H4 (cell line): ENCODE measurements around the gene SUV39H1. TPM values are rescaled to one million over a fixed set of nuclear protein-coding genes. Genes with fewer than 3 reads are reported as not detected.
"Not testable (repeated sequence)": the region's sequence is repeated elsewhere in the genome, so short reads cannot be mapped to it uniquely, and the experiment has no call there.

Experiments used
- DNase-seq: peaks from one replicate; pipeline ENCODE4 v3.0.0-alpha.2; 2015; ENCODE audit warnings: low spot score
- total RNA-seq: library from RNA; depleted of rRNA; stranded (reverse); fragments of >200 nt; shearing (Covaris generic); gene quantifications from 2 replicates; pipeline ENCODE4 v1.2.3, GENCODE V29; 2014; rRNA removed

SUV39H1 gene, protein sequence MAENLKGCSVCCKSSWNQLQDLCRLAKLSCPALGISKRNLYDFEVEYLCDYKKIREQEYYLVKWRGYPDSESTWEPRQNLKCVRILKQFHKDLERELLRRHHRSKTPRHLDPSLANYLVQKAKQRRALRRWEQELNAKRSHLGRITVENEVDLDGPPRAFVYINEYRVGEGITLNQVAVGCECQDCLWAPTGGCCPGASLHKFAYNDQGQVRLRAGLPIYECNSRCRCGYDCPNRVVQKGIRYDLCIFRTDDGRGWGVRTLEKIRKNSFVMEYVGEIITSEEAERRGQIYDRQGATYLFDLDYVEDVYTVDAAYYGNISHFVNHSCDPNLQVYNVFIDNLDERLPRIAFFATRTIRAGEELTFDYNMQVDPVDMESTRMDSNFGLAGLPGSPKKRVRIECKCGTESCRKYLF
- 11.8 and 13.6 TPM in 2 replicates for total RNA-seq

DNA sequence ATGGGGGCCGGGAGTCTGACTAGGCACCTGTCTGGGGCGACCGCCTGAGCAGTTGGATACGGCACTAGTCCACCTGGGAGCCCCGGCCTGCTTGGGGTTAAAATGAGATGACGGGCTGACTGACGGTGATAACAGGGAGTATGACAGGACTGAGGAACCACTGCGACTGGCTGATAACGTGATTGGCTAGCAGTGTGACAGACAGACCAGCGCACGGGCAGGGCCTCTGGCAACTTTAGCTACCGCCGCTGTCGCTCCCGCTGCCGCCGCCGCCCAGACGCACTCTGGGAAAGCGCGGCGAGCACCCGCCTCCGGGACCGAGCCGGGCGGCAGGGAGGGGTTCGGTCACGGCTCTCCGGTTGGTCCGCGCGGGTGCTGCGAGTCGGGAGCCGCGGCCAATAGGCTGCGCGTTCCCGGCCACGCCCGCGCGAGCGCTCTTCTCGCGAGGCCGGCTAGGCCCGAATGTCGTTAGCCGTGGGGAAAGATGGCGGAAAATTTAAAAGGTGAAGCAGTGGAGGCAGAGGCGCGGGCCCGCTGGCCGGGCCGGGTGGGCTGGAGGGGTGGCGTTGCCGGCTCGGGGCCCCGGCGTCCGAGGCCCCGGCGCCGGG, at the start of gene SUV39H1:
Gene SUV39H1, plus strand, starts transcription at position 434 of the 608 bp plus-strand sequence. Its CDS starts 51 bp downstream, at position 485.
- peak; percentile 80 for DNase-seq

- peak; percentile 63 for DNase-seq
Observed at GRCh38 chrX:48648336-48648751, 48.2 kb upstream of the SUV39H1 start.

DNA sequence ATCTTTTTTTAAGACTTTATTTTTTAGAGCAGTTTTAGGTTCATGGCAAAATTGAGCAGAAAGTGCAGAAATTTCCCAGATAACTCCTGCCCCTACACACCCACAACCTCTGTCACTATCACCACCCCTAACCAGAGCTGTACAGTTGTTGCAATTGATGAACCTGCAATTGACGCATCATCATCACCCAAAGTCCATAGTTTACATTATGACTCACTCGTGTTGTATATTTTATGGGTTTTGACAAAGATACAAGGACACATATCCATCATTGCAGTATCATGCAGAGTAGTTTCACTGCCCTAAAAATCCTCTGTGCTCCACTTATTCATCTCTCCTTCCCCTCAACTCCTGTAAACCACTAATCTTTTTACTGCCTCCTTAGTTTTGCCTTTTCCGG, 47.4 kb upstream of the SUV39H1 start:
- no peak for DNase-seq

DNA sequence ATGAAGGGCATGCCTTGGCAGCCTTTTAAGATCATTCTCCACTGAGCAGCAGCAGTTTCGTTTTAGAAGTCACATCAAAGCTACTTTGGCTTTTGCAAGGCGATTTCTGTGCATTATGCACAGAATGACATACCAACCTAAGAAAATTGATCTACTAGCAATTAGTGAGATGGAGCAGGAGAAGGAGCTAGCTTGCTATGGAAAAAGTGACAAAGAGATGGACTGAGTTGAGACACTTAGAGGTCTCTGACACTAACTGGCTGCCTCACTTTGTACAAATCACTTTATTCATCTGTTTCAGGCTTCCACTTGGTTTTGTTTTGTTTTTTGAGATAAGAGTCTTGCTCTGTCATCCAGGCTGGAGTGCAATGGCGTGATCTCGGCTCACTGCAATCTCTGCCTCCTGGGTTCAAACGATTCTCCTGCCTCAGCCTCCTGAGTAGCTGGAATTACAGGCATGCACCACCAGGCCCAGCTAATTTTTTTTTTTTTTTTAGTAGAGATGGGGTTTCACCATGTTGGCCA, 44.4 kb upstream of the SUV39H1 start:
- DNase-seq: not testable (repeated sequence)

- DNase-seq: not testable (repeated sequence)
Observed at GRCh38 chrX:48654746-48655145, 41.8 kb upstream of the SUV39H1 start.

GRCh38 chrX:48659686-48660085, 36.8 kb upstream of the SUV39H1 start:
- DNase-seq: not testable (repeated sequence)

DNA sequence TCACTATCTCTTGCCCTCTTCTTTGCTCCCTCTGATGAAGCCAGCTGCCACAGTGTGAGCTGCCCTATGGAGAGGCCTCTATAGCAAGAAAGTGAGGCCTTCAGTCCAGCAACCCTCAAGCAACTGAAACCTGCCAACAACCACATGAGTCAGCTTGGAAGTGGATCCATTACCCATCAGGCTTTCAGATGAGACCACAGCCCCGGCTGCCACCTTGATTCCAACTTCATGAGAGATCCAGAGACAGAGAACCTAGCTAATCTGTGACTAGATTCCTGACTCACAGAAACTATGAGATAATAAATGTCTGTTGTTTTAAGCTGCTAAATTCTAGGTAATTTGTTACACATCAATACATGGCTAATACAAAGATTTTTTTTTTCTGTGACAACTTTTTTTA, 33.3 kb upstream of the SUV39H1 start:
- no peak for DNase-seq

GRCh38 chrX:48664156-48664555, 32.4 kb upstream of the SUV39H1 start:
- DNase-seq: no peak

- no peak for DNase-seq
Observed at GRCh38 chrX:48665991-48666390, 30.5 kb upstream of the SUV39H1 start.

DNA sequence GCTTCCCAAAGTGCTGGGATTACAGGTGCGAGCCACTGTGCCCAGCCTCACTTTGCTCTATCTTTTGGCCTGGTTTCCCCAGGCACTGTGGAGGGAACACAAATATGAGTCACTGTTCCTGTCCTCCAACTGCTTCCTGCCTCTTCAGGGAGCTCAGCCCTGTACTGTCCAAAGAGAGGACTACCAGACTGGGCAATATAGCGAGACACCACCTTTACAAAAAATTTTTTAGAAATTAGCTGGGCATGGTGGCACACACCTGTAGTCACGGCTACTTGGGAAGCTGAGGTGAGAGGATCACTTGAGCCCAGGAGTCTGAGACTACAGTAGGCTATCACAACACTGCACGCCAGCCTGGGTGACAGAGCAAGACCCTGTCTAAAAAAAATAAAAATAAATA, 29.9 kb upstream of the SUV39H1 start:
- DNase-seq: no peak

- DNase-seq: no peak
Observed at GRCh38 chrX:48667509-48667908, 29.0 kb upstream of the SUV39H1 start.

DNA sequence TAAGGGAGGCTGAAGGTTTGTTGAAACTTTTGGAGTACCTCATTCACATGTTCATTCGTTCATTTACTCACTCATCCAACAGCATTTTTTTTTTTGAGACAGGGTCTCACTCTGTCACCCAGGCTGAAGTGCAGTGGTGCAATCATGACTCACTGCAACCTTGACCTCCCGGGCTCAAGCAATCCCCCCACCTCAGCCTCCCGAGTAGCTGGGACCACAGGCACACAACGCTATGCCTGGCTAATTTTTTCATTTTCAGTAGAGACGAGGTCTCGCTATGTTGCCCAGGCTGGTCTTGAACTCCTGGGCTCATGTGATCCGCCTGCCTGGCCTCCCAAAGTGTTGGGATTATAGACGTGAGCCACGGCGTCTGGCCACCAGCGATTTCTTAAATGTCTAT, 28.3 kb upstream of the SUV39H1 start:
- not testable (repeated sequence) for DNase-seq

- peak; percentile 83 for DNase-seq
Observed at GRCh38 chrX:48676106-48676892, 20.2 kb upstream of the SUV39H1 start.

DNA sequence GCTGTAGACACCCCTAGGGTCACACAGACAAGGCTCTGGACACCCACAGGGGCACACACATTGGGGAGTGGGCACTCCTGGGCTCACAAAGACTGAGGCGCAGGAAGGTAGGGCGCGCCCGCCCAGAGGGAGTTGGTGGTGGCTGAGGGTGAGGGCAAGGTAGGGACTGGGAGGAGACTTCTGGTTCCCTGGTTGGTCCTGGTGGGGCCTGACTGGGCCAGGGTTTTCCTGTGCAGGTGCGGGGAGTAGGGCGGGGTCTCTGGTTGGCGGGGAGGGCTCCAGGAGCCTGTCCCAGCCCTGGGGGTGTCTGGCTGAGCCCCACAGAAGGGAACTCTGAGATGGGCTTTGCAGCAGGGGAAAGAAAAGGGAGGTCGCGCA, 19.7 kb upstream of the SUV39H1 start:
- DNase-seq: no peak

DNA sequence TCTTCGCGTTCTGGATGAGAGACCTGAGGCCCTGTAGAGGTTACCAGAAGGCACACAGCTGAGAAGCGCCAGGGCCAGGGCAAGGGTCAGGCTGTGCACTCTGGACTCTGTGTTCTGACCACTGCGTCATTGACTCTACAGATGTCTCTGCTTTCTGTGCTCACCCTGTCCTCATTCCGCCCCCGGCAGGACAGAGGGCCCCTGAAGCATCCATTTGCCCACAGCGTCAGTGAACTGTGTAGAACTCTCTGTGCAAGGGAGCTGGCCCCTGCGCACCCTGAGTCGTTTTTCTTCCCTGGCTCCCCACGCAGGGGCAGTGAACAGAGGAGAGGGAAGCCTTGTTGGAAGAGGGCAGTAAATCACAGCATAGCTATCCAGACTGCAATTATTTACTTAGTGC, 19.0 kb upstream of the SUV39H1 start:
- no peak for DNase-seq

- DNase-seq: not testable (repeated sequence)
Observed at GRCh38 chrX:48680467-48680866, 16.1 kb upstream of the SUV39H1 start.

DNA sequence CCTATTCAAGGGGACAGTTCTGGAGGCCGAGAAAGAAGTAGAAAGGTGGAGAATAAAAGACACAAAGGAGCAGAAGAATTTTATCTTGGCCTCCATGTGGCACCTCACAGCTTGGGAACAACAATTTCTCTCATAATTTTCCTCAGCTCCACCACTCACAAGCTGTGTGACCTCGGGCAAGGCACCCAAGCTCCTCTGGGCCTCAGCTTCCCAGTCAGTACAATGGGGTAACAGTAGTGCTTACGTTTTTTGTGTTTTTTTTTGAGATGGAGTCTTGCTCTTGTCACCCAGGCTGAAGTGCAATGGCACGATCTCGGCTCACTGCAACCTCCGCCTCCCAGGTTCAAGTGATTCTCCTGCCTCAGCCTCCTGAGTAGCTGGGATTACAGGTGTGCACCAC, 15.6 kb upstream of the SUV39H1 start:
- DNase-seq: not testable (repeated sequence)

- DNase-seq: no peak
Observed at GRCh38 chrX:48681539-48682183, 14.9 kb upstream of the SUV39H1 start.

DNA sequence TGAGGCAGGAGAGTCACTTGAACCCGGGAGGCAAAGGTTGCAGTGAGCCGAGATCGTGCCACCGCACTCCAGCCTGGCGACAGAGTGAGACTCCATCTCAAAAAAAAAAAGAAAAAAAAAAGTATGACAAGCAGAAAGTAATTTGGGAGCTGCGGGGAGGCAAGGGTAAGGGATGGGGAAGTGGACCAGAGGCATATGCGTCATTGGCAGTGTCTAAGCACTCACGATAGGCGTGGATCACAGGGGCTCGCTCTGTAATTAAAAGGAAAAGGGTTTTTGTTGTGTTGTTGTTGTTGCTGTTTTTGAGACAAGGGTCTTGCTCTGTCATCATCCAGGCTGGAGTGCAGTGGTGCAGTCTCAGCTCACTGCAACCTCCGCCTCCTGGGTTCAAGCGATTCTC, 13.7 kb upstream of the SUV39H1 start:
- not testable (repeated sequence) for DNase-seq

- DNase-seq: no peak
Observed at GRCh38 chrX:48683411-48683982, 13.0 kb upstream of the SUV39H1 start, which contains the start of gene WAS. TSS of gene WAS (plus strand) at chrX:48683799. CDS start at chrX:48683854, 55 bp downstream.

DNA sequence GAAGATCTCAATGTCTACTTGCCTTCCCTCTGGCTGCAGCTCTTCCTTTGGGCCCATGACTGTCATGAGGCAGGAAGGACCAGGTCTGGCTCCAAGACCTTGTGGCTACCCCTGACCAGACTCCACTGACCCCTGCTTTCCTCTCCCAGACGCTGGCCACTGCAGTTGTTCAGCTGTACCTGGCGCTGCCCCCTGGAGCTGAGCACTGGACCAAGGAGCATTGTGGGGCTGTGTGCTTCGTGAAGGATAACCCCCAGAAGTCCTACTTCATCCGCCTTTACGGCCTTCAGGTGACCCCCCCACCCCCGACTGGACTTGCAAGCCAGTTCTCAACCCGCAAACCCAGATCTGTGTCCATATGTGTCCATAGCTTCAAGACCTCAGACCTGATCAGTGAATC, 12.4 kb upstream of the SUV39H1 start:
- no peak for DNase-seq
